AG04449 (cell line): ENCODE results near the gene GFI1.

Source experiments
- CTCF ChIA-PET: fragments of 350-600 bp; formaldehyde crosslinking; extraction: SDS; loops from one replicate; lab custom pipeline; 2021; ENCODE audit warnings: antibody characterized with exemption; lab: Yijun Ruan, JAX
- POLR2A ChIA-PET: fragments of 400-600, 350-600 bp; formaldehyde crosslinking; extraction: SDS; loops from one replicate; lab custom pipeline; 2020; ENCODE audit warnings: antibody characterized with exemption, inconsistent platforms; lab: Yijun Ruan, JAX
- DNase-seq: peaks from one replicate; pipeline ENCODE4 v3.0.0-alpha.2; 2010; ENCODE audit warnings: low read depth, low spot score
- H3K4me3 ChIP-seq: 2 replicates; pipeline ENCODE4 v1.5.1; 2011; ENCODE audit warnings: low read depth, mild to moderate bottlenecking, control low read depth, low read length
- CTCF ChIP-seq: IDR thresholded peaks from one replicate; pipeline ENCODE4 v1.5.1; 2011; ENCODE audit warnings: mild to moderate bottlenecking, moderate library complexity, low read length, control low read depth, inconsistent platforms; ENCODE audit not compliant: insufficient read depth; ENCODE audit errors: missing control alignments

Gene GFI1

DNA sequence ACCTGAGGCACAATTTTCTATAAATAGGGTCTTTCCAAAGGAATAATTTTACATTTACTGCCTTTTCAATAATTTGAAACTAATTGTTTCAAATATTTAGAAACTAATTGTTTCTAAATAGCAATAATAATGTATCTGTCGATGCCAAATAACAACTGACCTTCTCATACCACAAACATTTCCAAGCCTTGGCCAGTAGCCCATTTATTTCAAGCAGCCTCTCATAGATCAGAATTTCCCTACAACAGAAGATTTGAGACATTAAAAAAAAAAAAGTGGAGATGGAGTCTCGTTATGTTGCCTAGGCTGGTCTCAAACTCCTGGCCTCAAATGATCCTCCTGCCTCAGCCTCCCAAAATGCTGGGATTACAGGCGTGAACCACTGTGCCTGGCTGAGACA lies 2.1 kb upstream of the GFI1 start:
- no peak for TF ChIP-seq CTCF
- DNase-seq = no peak
- ChIA-PET POLR2A (no interaction called here), CTCF (interaction anchor here (0.6 kb wide), 1 partner anchor 549 kb away, joined by 3 read pairs; no protein-coding TSS in a partner anchor)
- no peak overlapping the region for H3K4me3 ChIP-seq

DNA sequence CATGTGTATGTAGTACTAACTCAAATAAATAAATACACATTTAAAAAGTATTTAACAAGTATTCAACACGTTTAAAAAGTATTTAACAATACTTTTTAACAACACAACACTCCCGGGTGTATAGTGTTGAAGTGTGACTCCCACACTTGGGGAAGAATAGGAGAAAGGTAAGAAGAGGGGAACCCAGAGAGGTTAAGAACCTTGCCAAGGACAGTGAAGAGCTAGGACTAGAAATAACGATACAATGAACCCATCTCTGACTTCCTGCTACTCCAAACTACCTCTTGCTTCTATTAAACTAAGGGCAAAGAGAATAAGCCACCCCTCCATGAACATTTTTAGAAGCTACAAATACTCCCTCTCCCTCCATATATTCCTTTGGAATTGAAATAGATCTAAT lies 1.7 kb upstream of the GFI1 start:
- POLR2A ChIA-PET = no interaction called here
- DNase-seq = no peak
- H3K4me3 ChIP-seq = no peak overlapping the region
- no peak for TF ChIP-seq CTCF
- CTCF ChIA-PET = no interaction called here

DNA sequence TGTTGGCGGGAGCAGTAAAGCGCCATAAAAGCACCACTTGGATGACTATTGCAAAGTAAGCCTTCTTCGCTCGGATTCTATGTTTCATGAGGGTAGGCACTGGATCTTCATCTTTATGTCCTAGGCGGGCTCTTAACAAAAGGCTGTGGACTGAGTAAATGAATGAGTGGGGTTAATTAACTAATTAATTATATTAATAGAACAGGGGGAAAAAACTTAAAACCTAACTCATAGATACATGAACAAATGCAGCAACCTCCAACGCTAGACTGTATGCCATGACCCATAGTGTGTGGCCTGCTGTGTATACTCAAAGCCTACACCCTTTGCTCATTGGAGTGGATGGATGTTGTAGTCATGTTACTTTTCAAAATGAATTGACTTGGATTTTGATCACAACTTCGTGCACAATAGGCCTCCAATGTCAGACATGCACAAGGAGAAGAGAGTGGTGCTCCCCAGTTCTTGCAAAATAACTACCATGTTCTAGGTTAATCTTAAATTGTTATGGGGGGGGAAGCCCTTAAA lies 417 bp upstream of the GFI1 start:
- no peak for TF ChIP-seq CTCF
- no peak for DNase-seq
- H3K4me3 ChIP-seq = no peak overlapping the region
- ChIA-PET CTCF (no interaction called here), POLR2A (no interaction called here)

GRCh38 chr1:92485381-92486250 lies 1.1 kb downstream of the GFI1 start:
- DNase-seq = no peak
- no peak for TF ChIP-seq CTCF
- ChIA-PET CTCF (no interaction called here), POLR2A (no interaction called here)
- H3K4me3 ChIP-seq = peak overlapping the region; percentile 40

- no peak overlapping the region for H3K4me3 ChIP-seq
- ChIA-PET POLR2A (no interaction called here), CTCF (interaction anchor here (1.4 kb wide), 1 partner anchor 10 kb away, joined by 3 read pairs; no protein-coding TSS in a partner anchor)
- TF ChIP-seq CTCF = no peak
- DNase-seq = no peak
Measured at GRCh38 chr1:92484472-92485380, 2.0 kb downstream of the GFI1 start.
